ENCODE data around the gene PBRM1. TPM values are rescaled to one million over a fixed set of nuclear protein-coding genes. Genes with fewer than 3 reads are reported as not detected.

PBRM1 gene
- total and polyA plus RNA-seq, 2 experiments from 2014 or later = 57.5 to 72.5 TPM

DNA sequence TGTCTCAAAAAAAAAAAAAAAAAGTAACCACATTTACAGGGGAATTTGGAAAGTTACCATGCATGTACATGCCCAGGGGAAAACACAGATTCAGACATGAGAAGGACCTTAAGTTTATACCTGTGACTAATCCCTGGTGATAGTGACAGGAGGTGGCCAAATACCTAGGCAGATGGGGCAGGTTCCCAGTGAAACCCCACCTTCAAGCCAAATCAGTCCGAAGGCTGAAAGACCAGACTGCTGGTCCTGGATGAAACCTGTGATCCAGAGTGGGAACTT is 36.0 kb upstream of the PBRM1 start:
- peaks cover 11% of the 10 kb centered on the region for H3K27me3 Mint-ChIP-seq (ENCODE audit: insufficient read depth, low read depth, poor library complexity)
- no peak for ATAC-seq
- TF ChIP-seq STAT1 (IDR thresholded peaks at IDR 0.05; ENCODE audit: unreplicated experiment) (no peak), ZNF114 (CRISPR knock-in tag; IDR thresholded peaks at IDR 0.05) (no peak), JUNB (IDR thresholded peaks at IDR 0.05; ENCODE audit: unreplicated experiment) (no peak), CREB1 (CRISPR knock-in tag; IDR thresholded peaks at IDR 0.05; ENCODE audit: low read depth) (no peak), EZH2phosphoT487 (IDR thresholded peaks at IDR 0.05; ENCODE audit: unreplicated experiment) (no peak), EZH2 (IDR thresholded peaks at IDR 0.05; ENCODE audit: low read depth, unreplicated experiment) (no peak), NANOG (IDR thresholded peaks at IDR 0.05; ENCODE audit: borderline replicate concordance) (no peak), POLR2AphosphoS5 (IDR thresholded peaks at IDR 0.05; ENCODE audit: low read depth) (no peak), ZNF331 (CRISPR knock-in tag; IDR thresholded peaks at IDR 0.05; ENCODE audit: low read depth) (no peak)
- TF ChIP-seq, protein P1, sequence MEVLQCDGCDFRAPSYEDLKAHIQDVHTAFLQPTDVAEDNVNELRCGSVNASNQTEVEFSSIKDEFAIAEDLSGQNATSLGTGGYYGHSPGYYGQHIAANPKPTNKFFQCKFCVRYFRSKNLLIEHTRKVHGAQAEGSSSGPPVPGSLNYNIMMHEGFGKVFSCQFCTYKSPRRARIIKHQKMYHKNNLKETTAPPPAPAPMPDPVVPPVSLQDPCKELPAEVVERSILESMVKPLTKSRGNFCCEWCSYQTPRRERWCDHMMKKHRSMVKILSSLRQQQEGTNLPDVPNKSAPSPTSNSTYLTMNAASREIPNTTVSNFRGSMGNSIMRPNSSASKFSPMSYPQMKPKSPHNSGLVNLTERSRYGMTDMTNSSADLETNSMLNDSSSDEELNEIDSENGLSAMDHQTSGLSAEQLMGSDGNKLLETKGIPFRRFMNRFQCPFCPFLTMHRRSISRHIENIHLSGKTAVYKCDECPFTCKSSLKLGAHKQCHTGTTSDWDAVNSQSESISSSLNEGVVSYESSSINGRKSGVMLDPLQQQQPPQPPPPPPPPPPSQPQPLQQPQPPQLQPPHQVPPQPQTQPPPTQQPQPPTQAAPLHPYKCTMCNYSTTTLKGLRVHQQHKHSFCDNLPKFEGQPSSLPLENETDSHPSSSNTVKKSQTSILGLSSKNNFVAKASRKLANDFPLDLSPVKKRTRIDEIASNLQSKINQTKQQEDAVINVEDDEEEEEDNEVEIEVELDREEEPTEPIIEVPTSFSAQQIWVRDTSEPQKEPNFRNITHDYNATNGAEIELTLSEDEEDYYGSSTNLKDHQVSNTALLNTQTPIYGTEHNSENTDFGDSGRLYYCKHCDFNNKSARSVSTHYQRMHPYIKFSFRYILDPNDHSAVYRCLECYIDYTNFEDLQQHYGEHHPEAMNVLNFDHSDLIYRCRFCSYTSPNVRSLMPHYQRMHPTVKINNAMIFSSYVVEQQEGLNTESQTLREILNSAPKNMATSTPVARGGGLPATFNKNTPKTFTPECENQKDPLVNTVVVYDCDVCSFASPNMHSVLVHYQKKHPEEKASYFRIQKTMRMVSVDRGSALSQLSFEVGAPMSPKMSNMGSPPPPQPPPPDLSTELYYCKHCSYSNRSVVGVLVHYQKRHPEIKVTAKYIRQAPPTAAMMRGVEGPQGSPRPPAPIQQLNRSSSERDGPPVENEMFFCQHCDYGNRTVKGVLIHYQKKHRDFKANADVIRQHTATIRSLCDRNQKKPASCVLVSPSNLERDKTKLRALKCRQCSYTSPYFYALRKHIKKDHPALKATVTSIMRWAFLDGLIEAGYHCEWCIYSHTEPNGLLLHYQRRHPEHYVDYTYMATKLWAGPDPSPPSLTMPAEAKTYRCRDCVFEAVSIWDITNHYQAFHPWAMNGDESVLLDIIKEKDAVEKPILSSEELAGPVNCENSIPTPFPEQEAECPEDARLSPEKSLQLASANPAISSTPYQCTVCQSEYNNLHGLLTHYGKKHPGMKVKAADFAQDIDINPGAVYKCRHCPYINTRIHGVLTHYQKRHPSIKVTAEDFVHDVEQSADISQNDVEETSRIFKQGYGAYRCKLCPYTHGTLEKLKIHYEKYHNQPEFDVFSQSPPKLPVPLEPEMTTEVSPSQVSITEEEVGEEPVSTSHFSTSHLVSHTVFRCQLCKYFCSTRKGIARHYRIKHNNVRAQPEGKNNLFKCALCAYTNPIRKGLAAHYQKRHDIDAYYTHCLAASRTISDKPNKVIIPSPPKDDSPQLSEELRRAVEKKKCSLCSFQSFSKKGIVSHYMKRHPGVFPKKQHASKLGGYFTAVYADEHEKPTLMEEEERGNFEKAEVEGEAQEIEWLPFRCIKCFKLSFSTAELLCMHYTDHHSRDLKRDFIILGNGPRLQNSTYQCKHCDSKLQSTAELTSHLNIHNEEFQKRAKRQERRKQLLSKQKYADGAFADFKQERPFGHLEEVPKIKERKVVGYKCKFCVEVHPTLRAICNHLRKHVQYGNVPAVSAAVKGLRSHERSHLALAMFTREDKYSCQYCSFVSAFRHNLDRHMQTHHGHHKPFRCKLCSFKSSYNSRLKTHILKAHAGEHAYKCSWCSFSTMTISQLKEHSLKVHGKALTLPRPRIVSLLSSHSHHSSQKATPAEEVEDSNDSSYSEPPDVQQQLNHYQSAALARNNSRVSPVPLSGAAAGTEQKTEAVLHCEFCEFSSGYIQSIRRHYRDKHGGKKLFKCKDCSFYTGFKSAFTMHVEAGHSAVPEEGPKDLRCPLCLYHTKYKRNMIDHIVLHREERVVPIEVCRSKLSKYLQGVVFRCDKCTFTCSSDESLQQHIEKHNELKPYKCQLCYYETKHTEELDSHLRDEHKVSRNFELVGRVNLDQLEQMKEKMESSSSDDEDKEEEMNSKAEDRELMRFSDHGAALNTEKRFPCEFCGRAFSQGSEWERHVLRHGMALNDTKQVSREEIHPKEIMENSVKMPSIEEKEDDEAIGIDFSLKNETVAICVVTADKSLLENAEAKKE (CRISPR knock-in tag; IDR thresholded peaks at IDR 0.05) = no peak
- TF ChIP-seq, protein P2, sequence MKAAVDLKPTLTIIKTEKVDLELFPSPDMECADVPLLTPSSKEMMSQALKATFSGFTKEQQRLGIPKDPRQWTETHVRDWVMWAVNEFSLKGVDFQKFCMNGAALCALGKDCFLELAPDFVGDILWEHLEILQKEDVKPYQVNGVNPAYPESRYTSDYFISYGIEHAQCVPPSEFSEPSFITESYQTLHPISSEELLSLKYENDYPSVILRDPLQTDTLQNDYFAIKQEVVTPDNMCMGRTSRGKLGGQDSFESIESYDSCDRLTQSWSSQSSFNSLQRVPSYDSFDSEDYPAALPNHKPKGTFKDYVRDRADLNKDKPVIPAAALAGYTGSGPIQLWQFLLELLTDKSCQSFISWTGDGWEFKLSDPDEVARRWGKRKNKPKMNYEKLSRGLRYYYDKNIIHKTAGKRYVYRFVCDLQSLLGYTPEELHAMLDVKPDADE (IDR thresholded peaks at IDR 0.05) = no peak
- TF ChIP-seq, protein P3, sequence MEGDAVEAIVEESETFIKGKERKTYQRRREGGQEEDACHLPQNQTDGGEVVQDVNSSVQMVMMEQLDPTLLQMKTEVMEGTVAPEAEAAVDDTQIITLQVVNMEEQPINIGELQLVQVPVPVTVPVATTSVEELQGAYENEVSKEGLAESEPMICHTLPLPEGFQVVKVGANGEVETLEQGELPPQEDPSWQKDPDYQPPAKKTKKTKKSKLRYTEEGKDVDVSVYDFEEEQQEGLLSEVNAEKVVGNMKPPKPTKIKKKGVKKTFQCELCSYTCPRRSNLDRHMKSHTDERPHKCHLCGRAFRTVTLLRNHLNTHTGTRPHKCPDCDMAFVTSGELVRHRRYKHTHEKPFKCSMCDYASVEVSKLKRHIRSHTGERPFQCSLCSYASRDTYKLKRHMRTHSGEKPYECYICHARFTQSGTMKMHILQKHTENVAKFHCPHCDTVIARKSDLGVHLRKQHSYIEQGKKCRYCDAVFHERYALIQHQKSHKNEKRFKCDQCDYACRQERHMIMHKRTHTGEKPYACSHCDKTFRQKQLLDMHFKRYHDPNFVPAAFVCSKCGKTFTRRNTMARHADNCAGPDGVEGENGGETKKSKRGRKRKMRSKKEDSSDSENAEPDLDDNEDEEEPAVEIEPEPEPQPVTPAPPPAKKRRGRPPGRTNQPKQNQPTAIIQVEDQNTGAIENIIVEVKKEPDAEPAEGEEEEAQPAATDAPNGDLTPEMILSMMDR (conservative IDR thresholded peaks at IDR 0.05; ENCODE audit: low read depth in 2 of 2) = no peak
- TF ChIP-seq, protein P4, sequence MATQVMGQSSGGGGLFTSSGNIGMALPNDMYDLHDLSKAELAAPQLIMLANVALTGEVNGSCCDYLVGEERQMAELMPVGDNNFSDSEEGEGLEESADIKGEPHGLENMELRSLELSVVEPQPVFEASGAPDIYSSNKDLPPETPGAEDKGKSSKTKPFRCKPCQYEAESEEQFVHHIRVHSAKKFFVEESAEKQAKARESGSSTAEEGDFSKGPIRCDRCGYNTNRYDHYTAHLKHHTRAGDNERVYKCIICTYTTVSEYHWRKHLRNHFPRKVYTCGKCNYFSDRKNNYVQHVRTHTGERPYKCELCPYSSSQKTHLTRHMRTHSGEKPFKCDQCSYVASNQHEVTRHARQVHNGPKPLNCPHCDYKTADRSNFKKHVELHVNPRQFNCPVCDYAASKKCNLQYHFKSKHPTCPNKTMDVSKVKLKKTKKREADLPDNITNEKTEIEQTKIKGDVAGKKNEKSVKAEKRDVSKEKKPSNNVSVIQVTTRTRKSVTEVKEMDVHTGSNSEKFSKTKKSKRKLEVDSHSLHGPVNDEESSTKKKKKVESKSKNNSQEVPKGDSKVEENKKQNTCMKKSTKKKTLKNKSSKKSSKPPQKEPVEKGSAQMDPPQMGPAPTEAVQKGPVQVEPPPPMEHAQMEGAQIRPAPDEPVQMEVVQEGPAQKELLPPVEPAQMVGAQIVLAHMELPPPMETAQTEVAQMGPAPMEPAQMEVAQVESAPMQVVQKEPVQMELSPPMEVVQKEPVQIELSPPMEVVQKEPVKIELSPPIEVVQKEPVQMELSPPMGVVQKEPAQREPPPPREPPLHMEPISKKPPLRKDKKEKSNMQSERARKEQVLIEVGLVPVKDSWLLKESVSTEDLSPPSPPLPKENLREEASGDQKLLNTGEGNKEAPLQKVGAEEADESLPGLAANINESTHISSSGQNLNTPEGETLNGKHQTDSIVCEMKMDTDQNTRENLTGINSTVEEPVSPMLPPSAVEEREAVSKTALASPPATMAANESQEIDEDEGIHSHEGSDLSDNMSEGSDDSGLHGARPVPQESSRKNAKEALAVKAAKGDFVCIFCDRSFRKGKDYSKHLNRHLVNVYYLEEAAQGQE (IDR thresholded peaks at IDR 0.05; ENCODE audit: unreplicated experiment) = no peak
- Histone ChIP-seq H3K4me1 (ENCODE audit: insufficient read depth) (no peaks in the 10 kb centered on the region), H4K20me1 (replicated peaks; ENCODE audit: insufficient read depth) (no peaks in the 10 kb centered on the region), H2AFZ (no peak overlapping the region), H3K27me3 (ENCODE audit: insufficient read depth) (no peaks in the 10 kb centered on the region), H3F3A (replicated peaks; ENCODE audit: low read depth) (no peaks in the 10 kb centered on the region), H3K4me3 (no peak overlapping the region), H3K36me3 (ENCODE audit: insufficient read depth) (no peaks in the 10 kb centered on the region), H3K9me2 (ENCODE audit: insufficient read depth) (no peaks in the 10 kb centered on the region), H3K27ac (ENCODE audit: low read depth) (no peak overlapping the region), H3K79me2 (replicated peaks; ENCODE audit: insufficient read depth) (no peaks in the 10 kb centered on the region), H3K4me2 (no peak overlapping the region)
- H3K36me3 Mint-ChIP-seq (ENCODE audit: low read depth) = peaks cover 7% of the 10 kb centered on the region
- no peaks in the 10 kb centered on the region for H3K4me1 Mint-ChIP-seq
- H3K9me3 Mint-ChIP-seq = no peaks in the 10 kb centered on the region; the same call in 2 of the 3 replicates
- DNase-seq (ENCODE audit: low spot score) = no peak
- H3K4me3 Mint-ChIP-seq = no peak overlapping the region
- no peak overlapping the region for H3K27ac Mint-ChIP-seq

Data from GM23338 (cell line).